ENCODE measurements around the gene TWIST2. TPM values are rescaled to one million over a fixed set of nuclear protein-coding genes. Genes with fewer than 3 reads are reported as not detected.

Gene TWIST2
- total RNA-seq, 4 donors from 2014 or later: 90.8 to 141 (median 116) TPM

GRCh38 chr2:238870261-238870660, 22.4 kb downstream of the TWIST2 start:
- DNase-seq (ENCODE audit: low spot score): no peak
- TF ChIP-seq, protein P1, sequence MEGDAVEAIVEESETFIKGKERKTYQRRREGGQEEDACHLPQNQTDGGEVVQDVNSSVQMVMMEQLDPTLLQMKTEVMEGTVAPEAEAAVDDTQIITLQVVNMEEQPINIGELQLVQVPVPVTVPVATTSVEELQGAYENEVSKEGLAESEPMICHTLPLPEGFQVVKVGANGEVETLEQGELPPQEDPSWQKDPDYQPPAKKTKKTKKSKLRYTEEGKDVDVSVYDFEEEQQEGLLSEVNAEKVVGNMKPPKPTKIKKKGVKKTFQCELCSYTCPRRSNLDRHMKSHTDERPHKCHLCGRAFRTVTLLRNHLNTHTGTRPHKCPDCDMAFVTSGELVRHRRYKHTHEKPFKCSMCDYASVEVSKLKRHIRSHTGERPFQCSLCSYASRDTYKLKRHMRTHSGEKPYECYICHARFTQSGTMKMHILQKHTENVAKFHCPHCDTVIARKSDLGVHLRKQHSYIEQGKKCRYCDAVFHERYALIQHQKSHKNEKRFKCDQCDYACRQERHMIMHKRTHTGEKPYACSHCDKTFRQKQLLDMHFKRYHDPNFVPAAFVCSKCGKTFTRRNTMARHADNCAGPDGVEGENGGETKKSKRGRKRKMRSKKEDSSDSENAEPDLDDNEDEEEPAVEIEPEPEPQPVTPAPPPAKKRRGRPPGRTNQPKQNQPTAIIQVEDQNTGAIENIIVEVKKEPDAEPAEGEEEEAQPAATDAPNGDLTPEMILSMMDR (IDR thresholded peaks at IDR 0.05): no peak
- ATAC-seq (ENCODE audit: low FRiP score): no peak

DNA sequence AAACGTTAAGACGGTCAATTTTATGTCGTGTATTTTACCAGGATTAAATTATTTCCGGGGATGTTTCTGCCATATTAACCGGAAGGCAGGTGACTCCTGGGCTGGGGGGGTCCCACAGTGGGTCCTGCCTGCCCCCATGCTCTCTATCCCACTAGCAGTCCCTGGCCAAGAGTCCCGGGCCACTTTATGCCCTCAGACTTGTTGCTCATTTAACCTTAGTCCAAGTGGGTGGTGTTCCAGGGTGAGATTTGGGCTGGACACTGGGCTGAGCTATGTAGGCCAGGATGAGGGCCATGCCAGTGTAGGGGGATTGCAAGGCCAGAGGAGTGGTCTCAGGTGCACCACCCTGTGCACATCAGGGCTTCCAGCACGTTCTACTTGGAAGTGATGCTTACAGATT, 24.1 kb downstream of the TWIST2 start:
- ATAC-seq (ENCODE audit: low FRiP score): no peak
- no peak for DNase-seq (ENCODE audit: low spot score)

DNA sequence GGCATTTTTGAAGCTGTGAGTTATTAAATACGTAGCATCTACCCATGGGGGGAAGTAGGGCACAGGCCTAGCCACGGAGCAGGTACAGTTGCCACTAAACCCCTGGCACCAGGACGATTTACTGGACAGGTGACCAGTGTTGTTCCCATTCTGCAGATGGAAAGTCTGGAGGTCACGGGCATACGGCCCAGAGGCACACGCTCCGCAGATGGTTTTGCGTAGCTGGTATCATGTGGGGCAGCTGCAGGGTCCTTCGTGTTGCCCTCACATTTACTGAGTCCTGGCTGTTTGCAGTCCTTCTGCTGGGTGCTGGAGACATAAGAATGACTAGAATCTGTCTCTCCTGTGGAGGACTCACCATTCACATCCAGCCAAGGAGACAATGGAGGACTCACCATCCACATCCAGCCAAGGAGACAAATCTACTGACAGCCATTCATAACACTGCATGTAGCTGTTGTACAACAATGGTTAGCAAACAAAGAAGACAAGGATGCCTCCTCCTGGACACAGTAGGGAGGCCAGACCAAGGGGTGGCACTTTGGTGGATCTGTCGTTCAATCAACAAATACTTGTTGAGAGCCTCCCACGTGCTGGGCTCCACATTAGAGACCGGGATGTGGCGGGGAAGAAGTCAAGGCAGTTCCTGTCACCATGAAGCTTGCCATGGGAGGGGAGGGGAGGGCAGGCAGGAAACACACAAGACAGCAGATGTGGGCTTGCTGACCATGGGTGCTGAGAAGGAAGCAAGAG, 24.9 kb downstream of the TWIST2 start:
- TF ChIP-seq, protein P1 (IDR thresholded peaks at IDR 0.05): no peak
- no peak for DNase-seq (ENCODE audit: low spot score)
- no peak for ATAC-seq (ENCODE audit: low FRiP score)

More for the DNA sequence above, 24.1 kb downstream of the TWIST2 start:
- TF ChIP-seq, protein P1 (IDR thresholded peaks at IDR 0.05): no peak

DNA sequence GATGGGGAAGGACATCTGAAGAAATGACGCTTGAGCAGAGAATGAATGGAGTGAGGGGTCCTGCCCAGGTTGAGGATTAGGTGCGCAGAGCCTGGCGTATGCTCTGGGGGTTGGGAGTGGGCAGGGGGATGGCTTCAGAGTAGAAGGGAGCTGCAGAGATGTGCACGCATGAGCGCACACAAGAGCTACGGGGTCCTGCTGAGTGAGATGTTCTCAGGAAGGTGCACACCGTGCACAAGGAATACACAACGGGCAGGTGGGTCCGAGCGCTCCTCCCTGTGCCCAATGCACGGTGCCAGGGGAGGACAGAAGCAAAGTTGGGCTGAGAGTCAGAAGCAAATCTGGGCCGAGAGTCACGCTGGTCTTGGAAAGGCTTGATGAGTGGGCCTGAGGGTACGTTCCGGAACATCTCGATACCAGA, 25.5 kb downstream of the TWIST2 start:
- DNase-seq (ENCODE audit: low spot score): no peak
- ATAC-seq (ENCODE audit: low FRiP score): no peak
- TF ChIP-seq, protein P1 (IDR thresholded peaks at IDR 0.05): no peak

GRCh38 chr2:238873841-238874240, 26.0 kb downstream of the TWIST2 start:
- ATAC-seq (ENCODE audit: low FRiP score) (no peak), DNase-seq (ENCODE audit: low spot score) (no peak)
- TF ChIP-seq, protein P1 (IDR thresholded peaks at IDR 0.05): no peak

GRCh38 chr2:238874330-238875050, 26.6 kb downstream of the TWIST2 start:
- TF ChIP-seq, protein P1 (IDR thresholded peaks at IDR 0.05): no peak
- no peak for ATAC-seq (ENCODE audit: low FRiP score)
- DNase-seq (ENCODE audit: low spot score): no peak

Data from omental fat pad (tissue), 4 donors.